Measurements from ENCODE around the gene CREG2. TPM values are rescaled to one million over a fixed set of nuclear protein-coding genes. Genes with fewer than 3 reads are reported as not detected.

CREG2 gene
- polyA plus RNA-seq, 1 of the 3 experiments (the other 2 are of a cell fraction) = 1.4 TPM

GRCh38 chr2:101311696-101312017, 75.6 kb downstream of the CREG2 start:
- WGBS (ENCODE audit: low lambda C conversion rate) = 80% methylated on average over 3 of the region's 3 CpGs
- Histone ChIP-seq H3K9me3 (no peaks in the 10 kb centered on the region), H3K79me2 (ENCODE audit: insufficient read depth) (peaks cover 18% of the 10 kb centered on the region), H3K36me3 (replicated peaks in 1 of 2; ENCODE audit: control insufficient read depth in 1 of 2, insufficient read depth in 2 of 2, low read length in 1 of 2) (no peaks in the 10 kb centered on the region), H3K27ac (ENCODE audit: low read depth in 2 of 2, low read length in 1 of 2) (no peak overlapping the region), H3K9ac (no peak overlapping the region), H3K27me3 (ENCODE audit: insufficient read depth) (0 out of 2 replicates have a peak, but pooled peaks cover 7% of the 10 kb centered on the region), H3F3A (replicated peaks; ENCODE audit: insufficient read depth) (peaks cover under 1% of the 10 kb centered on the region), H2AFZ (ENCODE audit: low read depth) (no peak overlapping the region), H3K4me1 (ENCODE audit: control insufficient read depth in 1 of 2, insufficient read depth in 2 of 2, low read depth in 1 of 2, low read length in 1 of 2) (peaks cover 0 to 15% of the 10 kb centered on the region in 2 experiments; a peak in 2 of 4 replicates), H3K4me2 (no peak overlapping the region), H4K20me1 (ENCODE audit: insufficient read depth) (peaks cover 7% of the 10 kb centered on the region), H3K9me2 (no peaks in the 10 kb centered on the region), H3K4me3 (ENCODE audit: low read depth in 2 of 2, low read length in 1 of 2) (no peak overlapping the region)
- DNase-seq = no peak
- no peak for TF ChIP-seq USF2 (IDR thresholded peaks at IDR 0.05; ENCODE audit: borderline replicate concordance, low read depth, low read length)
- TF ChIP-seq RFX5 (IDR thresholded peaks at IDR 0.05; ENCODE audit: low read length) = no peak
- TF ChIP-seq FOXM1 (IDR thresholded peaks at IDR 0.05; ENCODE audit: low read depth) = no peak
- no peak for TF ChIP-seq NFIC (IDR thresholded peaks at IDR 0.05; ENCODE audit: borderline replicate concordance)
- no peak for TF ChIP-seq JUND (IDR thresholded peaks at IDR 0.05)
- CTCF ChIA-PET = no interaction called here
- POLR2A ChIA-PET = no interaction called here

DNA sequence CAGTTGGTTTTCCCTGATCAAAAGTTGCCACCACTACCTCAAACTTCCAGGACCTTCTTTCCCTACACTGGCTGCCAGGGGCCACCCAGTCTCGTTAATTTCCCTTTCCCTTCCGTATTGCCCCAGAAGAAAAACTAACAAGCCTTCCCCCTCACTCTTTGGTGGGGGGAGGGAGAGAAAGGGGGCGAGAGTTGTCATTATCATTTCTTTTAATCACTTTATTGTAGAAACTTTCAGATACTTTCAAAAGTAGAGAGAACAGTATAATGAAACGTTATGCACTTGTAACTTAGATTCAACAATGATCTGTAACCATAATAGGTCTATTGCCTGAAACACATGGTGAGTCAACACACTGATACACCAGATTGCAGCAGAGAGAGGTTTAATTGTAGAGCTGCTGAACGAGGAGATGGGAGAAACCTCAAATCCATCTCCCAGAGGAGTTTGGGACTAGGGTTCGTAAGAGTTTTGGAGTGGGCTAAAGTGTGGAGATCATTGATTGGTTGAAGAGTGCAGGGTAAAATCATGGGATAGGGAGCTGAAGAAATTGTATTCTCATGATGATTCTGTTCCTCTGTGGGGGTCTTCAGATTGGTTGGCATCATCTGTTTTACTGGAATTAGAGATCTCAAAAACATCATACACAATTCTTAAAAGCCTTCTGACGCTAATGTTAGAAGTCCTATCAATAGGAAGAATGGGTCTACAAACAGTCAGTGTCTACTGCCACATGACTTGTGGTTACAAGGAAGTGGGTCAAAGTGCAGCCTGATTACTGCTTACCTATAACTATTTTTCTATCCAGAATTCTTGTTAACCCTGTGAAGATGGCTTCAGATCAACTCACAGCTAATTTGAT, 76.2 kb downstream of the CREG2 start:
- Histone ChIP-seq H3K79me2 (ENCODE audit: insufficient read depth) (peaks cover 24% of the 10 kb centered on the region), H3K9me3 (no peaks in the 10 kb centered on the region), H3F3A (replicated peaks; ENCODE audit: insufficient read depth) (peaks cover 6% of the 10 kb centered on the region), H3K4me2 (no peak overlapping the region), H4K20me1 (ENCODE audit: insufficient read depth) (peaks cover 13% of the 10 kb centered on the region), H3K27me3 (ENCODE audit: insufficient read depth) (0 out of 2 replicates have a peak, but pooled peaks cover 7% of the 10 kb centered on the region), H3K27ac (ENCODE audit: low read depth in 2 of 2, low read length in 1 of 2) (no peak overlapping the region), H3K9me2 (no peaks in the 10 kb centered on the region), H3K4me1 (ENCODE audit: control insufficient read depth in 1 of 2, insufficient read depth in 2 of 2, low read depth in 1 of 2, low read length in 1 of 2) (peaks cover 2 to 21% of the 10 kb centered on the region in 2 experiments; a peak in 3 of 4 replicates), H3K4me3 (ENCODE audit: low read depth in 2 of 2, low read length in 1 of 2) (no peak overlapping the region), H3K9ac (no peak overlapping the region), H2AFZ (ENCODE audit: low read depth) (no peak overlapping the region), H3K36me3 (replicated peaks in 1 of 2; ENCODE audit: control insufficient read depth in 1 of 2, insufficient read depth in 2 of 2, low read length in 1 of 2) (no peaks in the 10 kb centered on the region)
- CTCF ChIA-PET = no interaction called here
- POLR2A ChIA-PET = no interaction called here
- 80% methylated on average over 7 of the region's 7 CpGs for WGBS (ENCODE audit: low lambda C conversion rate)
- TF ChIP-seq RXRA (IDR thresholded peaks at IDR 0.05; ENCODE audit: borderline replicate concordance, low read depth) = no peak
- TF ChIP-seq EZH2phosphoT487 (IDR thresholded peaks at IDR 0.05; ENCODE audit: borderline replicate concordance, low read depth) = no peak
- no peak for TF ChIP-seq SMC3 (IDR thresholded peaks at IDR 0.05; ENCODE audit: low read depth, low read length)
- DNase-seq = no peak

GRCh38 chr2:101310090-101310833, 77.0 kb downstream of the CREG2 start:
- Histone ChIP-seq H3K27me3 (ENCODE audit: insufficient read depth) (0 out of 2 replicates have a peak, but pooled peaks cover 7% of the 10 kb centered on the region), H3K27ac (ENCODE audit: low read depth in 2 of 2, low read length in 1 of 2) (no peak overlapping the region), H3K4me3 (ENCODE audit: low read depth in 2 of 2, low read length in 1 of 2) (no peak overlapping the region), H3K9me3 (no peaks in the 10 kb centered on the region), H2AFZ (ENCODE audit: low read depth) (no peak overlapping the region), H3K4me1 (ENCODE audit: control insufficient read depth in 1 of 2, insufficient read depth in 2 of 2, low read depth in 1 of 2, low read length in 1 of 2) (peaks cover 8 to 25% of the 10 kb centered on the region in 2 experiments; a peak in 3 of 4 replicates), H3K9me2 (no peaks in the 10 kb centered on the region), H3K4me2 (no peak overlapping the region), H3K36me3 (replicated peaks in 1 of 2; ENCODE audit: control insufficient read depth in 1 of 2, insufficient read depth in 2 of 2, low read length in 1 of 2) (no peaks in the 10 kb centered on the region), H3K79me2 (ENCODE audit: insufficient read depth) (peaks cover 32% of the 10 kb centered on the region), H3K9ac (no peak overlapping the region), H3F3A (replicated peaks; ENCODE audit: insufficient read depth) (peaks cover 12% of the 10 kb centered on the region), H4K20me1 (ENCODE audit: insufficient read depth) (peaks cover 21% of the 10 kb centered on the region)
- no peak for DNase-seq
- 86% methylated on average over 10 of the region's 10 CpGs for WGBS (ENCODE audit: low lambda C conversion rate)
- POLR2A ChIA-PET = no interaction called here
- CTCF ChIA-PET = no interaction called here
- TF ChIP-seq FOXM1 (IDR thresholded peaks at IDR 0.05; ENCODE audit: low read depth) = no peak
- TF ChIP-seq RAD21 (IDR thresholded peaks at IDR 0.05; ENCODE audit: low read length) = no peak
- TF ChIP-seq SIN3A (IDR thresholded peaks at IDR 0.05; ENCODE audit: borderline replicate concordance, low read depth, low read length) = no peak
- TF ChIP-seq, protein P1, sequence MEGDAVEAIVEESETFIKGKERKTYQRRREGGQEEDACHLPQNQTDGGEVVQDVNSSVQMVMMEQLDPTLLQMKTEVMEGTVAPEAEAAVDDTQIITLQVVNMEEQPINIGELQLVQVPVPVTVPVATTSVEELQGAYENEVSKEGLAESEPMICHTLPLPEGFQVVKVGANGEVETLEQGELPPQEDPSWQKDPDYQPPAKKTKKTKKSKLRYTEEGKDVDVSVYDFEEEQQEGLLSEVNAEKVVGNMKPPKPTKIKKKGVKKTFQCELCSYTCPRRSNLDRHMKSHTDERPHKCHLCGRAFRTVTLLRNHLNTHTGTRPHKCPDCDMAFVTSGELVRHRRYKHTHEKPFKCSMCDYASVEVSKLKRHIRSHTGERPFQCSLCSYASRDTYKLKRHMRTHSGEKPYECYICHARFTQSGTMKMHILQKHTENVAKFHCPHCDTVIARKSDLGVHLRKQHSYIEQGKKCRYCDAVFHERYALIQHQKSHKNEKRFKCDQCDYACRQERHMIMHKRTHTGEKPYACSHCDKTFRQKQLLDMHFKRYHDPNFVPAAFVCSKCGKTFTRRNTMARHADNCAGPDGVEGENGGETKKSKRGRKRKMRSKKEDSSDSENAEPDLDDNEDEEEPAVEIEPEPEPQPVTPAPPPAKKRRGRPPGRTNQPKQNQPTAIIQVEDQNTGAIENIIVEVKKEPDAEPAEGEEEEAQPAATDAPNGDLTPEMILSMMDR (IDR thresholded peaks at IDR 0.05) = no peak
- no peak for TF ChIP-seq USF2 (IDR thresholded peaks at IDR 0.05; ENCODE audit: borderline replicate concordance, low read depth, low read length)
- TF ChIP-seq CHD2 (IDR thresholded peaks at IDR 0.05; ENCODE audit: low read length, partially characterized antibody) = no peak
- TF ChIP-seq TEAD4 (IDR thresholded peaks at IDR 0.05; ENCODE audit: borderline replicate concordance, insufficient read depth) = no peak
